Hepatocyte (in vitro differentiated cells): ENCODE data around the gene ACIN1. TPM values are rescaled to one million over a fixed set of nuclear protein-coding genes. Genes with fewer than 3 reads are reported as not detected.

Source experiments
- DNase-seq: peaks from one replicate; pipeline ENCODE4 v3.0.0-alpha.2; 2016; ENCODE audit warnings: low spot score
- H2AFZ ChIP-seq: fragments of 200-600 bp; sonication (generic); 2 replicates; pipeline ENCODE4 v1.6.0; 2016; ENCODE audit warnings: antibody characterized with exemption, mild to moderate bottlenecking
- H3K27ac ChIP-seq: fragments of 200-600 bp; sonication (generic); 2 replicates; pipeline ENCODE4 v1.5.1; 2016; ENCODE audit warnings: mild to moderate bottlenecking
- H3K27me3 ChIP-seq: fragments of 200-600 bp; sonication (generic); 2 replicates; pipeline ENCODE4 v1.6.1; 2016
- H3K36me3 ChIP-seq: fragments of 200-600 bp; sonication (generic); replicated peaks from 2 replicates; pipeline ENCODE4 v1.5.1; 2016; ENCODE audit warnings: low read depth; ENCODE audit not compliant: insufficient read depth
- H3K4me1 ChIP-seq: fragments of 200-600 bp; sonication (generic); 2 replicates; pipeline ENCODE4 v1.5.1; 2016; ENCODE audit warnings: mild to moderate bottlenecking, moderate library complexity; ENCODE audit not compliant: insufficient read depth
- H3K4me2 ChIP-seq: fragments of 200-600 bp; sonication (generic); 2 replicates; pipeline ENCODE4 v1.6.0; 2016
- H3K4me3 ChIP-seq: fragments of 200-600 bp; sonication (generic); 2 replicates; pipeline ENCODE4 v1.5.1; 2016; ENCODE audit warnings: mild to moderate bottlenecking
- H3K79me2 ChIP-seq: fragments of 200-600 bp; sonication (generic); 2 replicates; pipeline ENCODE4 v1.6.0; 2017; ENCODE audit warnings: mild to moderate bottlenecking
- H3K9me2 ChIP-seq: fragments of 200-600 bp; sonication (generic); replicated peaks from 2 replicates; pipeline ENCODE4 v1.6.0; 2017; ENCODE audit warnings: mild to moderate bottlenecking; ENCODE audit not compliant: insufficient read depth
- H3K9me3 ChIP-seq: fragments of 200-600 bp; sonication (generic); 2 replicates; pipeline ENCODE4 v1.5.1; 2016; ENCODE audit warnings: low read depth, mild to moderate bottlenecking
- H4K20me1 ChIP-seq: fragments of 200-600 bp; sonication (generic); 2 replicates; pipeline ENCODE4 v1.6.0; 2016; ENCODE audit warnings: mild to moderate bottlenecking; ENCODE audit not compliant: insufficient read depth, poor library complexity, severe bottlenecking
- CTCF ChIP-seq: fragments of 200-600 bp; sonication (generic); IDR thresholded peaks from 2 replicates; pipeline ENCODE4 v1.5.1; 2016; ENCODE audit warnings: antibody characterized with exemption, mild to moderate bottlenecking; ENCODE audit not compliant: poor library complexity
- EZH2 ChIP-seq: fragments of 200-600 bp; sonication (generic); IDR thresholded peaks from 2 replicates; pipeline ENCODE4 v1.6.1; 2016; ENCODE audit warnings: antibody characterized with exemption, mild to moderate bottlenecking, borderline replicate concordance
- EZH2phosphoT487 ChIP-seq: fragments of 200-600 bp; sonication (generic); IDR thresholded peaks from one replicate; pipeline ENCODE4 v1.6.1; 2018; ENCODE audit warnings: antibody characterized with exemption, mild to moderate bottlenecking, low read depth, moderate library complexity; ENCODE audit not compliant: unreplicated experiment, severe bottlenecking
- WGBS: methylation state at CpG from one replicate; pipeline ENCODE4 v1.1.6; 2016; ENCODE audit warnings: low lambda C conversion rate; ENCODE audit errors: missing lambda C conversion rate; 5-methylcytosine and 5-hydroxymethylcytosine counted together
- polyA plus RNA-seq: library from polyadenylated mRNA; unstranded; fragments of >200 nt; fragmentation: Nextera tagmentation; extraction: Ambion mirVana; gene quantifications from 2 replicates; pipeline ENCODE4 v1.2.1, GENCODE V29; 2016
- total RNA-seq: library from RNA; depleted of rRNA; stranded (reverse); fragments of >200 nt; gene quantifications from 2 replicates; pipeline ENCODE4 v1.2.3, GENCODE V29; 2014

ACIN1 gene
- total and polyA plus RNA-seq, 2 experiments from 2014 or later: 44.3 to 108 TPM

- Histone ChIP-seq H3K27ac (no peak overlapping the region), H3K79me2 (no peaks in the 10 kb centered on the region), H3K4me3 (no peak overlapping the region), H3K27me3 (no peaks in the 10 kb centered on the region), H3K9me2 (no peaks in the 10 kb centered on the region), H2AFZ (no peak overlapping the region), H4K20me1 (no peaks in the 10 kb centered on the region), H3K4me2 (no peak overlapping the region), H3K9me3 (no peaks in the 10 kb centered on the region), H3K36me3 (no peaks in the 10 kb centered on the region), H3K4me1 (peaks cover 5% of the 10 kb centered on the region)
- TF ChIP-seq CTCF (no peak), EZH2phosphoT487 (no peak)
- 93% methylated on average over 28 of the region's 32 CpGs for WGBS
- DNase-seq: no peak
Observed at GRCh38 chr14:23117371-23118020, 22.6 kb upstream of the ACIN1 start.

GRCh38 chr14:23115918-23116317 is 21.0 kb upstream of the ACIN1 start:
- Histone ChIP-seq H3K9me2 (no peaks in the 10 kb centered on the region), H3K9me3 (no peaks in the 10 kb centered on the region), H3K27ac (no peak overlapping the region), H4K20me1 (no peaks in the 10 kb centered on the region), H3K79me2 (no peaks in the 10 kb centered on the region), H3K4me1 (peaks cover under 1% of the 10 kb centered on the region), H3K36me3 (no peaks in the 10 kb centered on the region), H2AFZ (no peak overlapping the region), H3K27me3 (peaks cover 7% of the 10 kb centered on the region), H3K4me2 (no peak overlapping the region), H3K4me3 (no peak overlapping the region)
- DNase-seq: no peak
- TF ChIP-seq EZH2phosphoT487 (no peak), EZH2 (no peak), CTCF (no peak)
- WGBS: 86% methylated on average over 5 of the region's 5 CpGs

- DNase-seq: peak; percentile 40
- no peak overlapping the region for H3K4me2 ChIP-seq
- TF ChIP-seq CTCF (no peak), EZH2phosphoT487 (no peak), EZH2 (no peak)
- no peaks in the 10 kb centered on the region for H3K4me1 ChIP-seq
- WGBS: 77% methylated on average over 10 of the region's 10 CpGs
- H3K9me2 ChIP-seq: no peaks in the 10 kb centered on the region
- no peak overlapping the region for H3K27ac ChIP-seq
- no peaks in the 10 kb centered on the region for H3K9me3 ChIP-seq
- H2AFZ ChIP-seq: no peak overlapping the region
- no peaks in the 10 kb centered on the region for H4K20me1 ChIP-seq
- no peaks in the 10 kb centered on the region for H3K36me3 ChIP-seq
- peaks cover 12% of the 10 kb centered on the region for H3K27me3 ChIP-seq
- no peak overlapping the region for H3K4me3 ChIP-seq
- no peaks in the 10 kb centered on the region for H3K79me2 ChIP-seq
Observed at GRCh38 chr14:23115039-23115731, 20.2 kb upstream of the ACIN1 start.
